HG03159 (cell line): ENCODE results near the gene MST1R.
"Not testable (repeated sequence)": the region's sequence is repeated elsewhere in the genome, so short reads cannot be mapped to it uniquely, and the experiment has no call there.

Source experiments
- ATAC-seq: cut with Tn5 transposase; IDR thresholded peaks from one replicate; pipeline ENCODE4 v1.9.1; 2021; ENCODE audit warnings: mild to moderate bottlenecking, moderate library complexity; ENCODE audit not compliant: unreplicated experiment

MST1R gene

DNA sequence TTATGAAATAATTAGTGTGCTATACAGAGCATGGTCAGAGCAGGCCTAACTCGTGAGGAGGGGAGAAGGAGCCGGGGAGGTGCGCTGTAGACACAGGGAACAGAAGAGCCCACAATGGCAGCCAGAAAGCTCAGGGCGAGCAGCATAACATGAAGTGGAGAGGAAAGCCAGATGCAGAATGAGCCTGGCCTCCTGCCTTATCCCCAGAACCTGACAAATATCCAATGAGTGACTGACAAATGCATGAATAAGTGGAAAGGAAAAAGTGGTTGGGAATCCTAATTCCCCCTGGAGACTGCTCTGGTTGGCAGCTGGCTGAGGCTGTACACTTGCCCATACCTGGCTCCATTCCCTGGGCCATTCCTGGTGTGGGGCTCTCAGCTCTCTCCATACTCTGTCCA lies 9.2 kb upstream of the MST1R start:
- no peak for ATAC-seq

DNA sequence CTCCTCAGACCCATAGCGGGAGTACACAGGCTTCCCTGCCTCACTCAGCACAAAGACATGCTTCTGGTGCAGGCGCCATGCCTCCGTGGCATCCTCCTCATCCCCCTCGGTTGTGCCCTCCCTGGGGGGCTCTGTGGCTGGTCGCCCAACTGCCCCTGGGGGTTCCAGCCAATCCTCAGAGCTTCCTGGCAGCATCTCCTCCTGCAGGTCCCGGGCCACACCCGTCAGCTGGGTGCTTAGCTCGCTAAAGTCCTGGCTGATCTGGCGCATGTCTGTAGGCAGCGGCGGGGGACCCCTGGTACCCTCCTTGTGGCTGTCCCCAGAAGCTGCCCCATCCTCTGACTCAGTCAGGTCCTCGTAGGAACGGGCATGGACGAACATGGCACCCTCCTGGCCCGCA lies 7.9 kb upstream of the MST1R start:
- no peak for ATAC-seq

DNA sequence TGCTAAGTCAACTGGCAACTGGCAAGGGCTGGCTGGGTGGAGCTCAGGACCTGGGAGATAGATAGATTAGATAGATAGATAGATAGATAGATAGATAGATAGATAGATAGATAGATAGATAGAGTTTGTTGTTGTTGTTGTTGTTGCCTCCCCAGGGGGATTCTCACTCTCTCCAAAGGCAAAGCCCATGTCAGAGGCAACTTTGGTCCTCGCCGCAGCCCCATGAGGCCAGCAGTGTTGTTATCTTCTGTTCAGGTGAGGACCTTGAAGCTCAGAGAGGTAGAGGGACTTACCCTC lies 7.4 kb upstream of the MST1R start:
- no peak for ATAC-seq

DNA sequence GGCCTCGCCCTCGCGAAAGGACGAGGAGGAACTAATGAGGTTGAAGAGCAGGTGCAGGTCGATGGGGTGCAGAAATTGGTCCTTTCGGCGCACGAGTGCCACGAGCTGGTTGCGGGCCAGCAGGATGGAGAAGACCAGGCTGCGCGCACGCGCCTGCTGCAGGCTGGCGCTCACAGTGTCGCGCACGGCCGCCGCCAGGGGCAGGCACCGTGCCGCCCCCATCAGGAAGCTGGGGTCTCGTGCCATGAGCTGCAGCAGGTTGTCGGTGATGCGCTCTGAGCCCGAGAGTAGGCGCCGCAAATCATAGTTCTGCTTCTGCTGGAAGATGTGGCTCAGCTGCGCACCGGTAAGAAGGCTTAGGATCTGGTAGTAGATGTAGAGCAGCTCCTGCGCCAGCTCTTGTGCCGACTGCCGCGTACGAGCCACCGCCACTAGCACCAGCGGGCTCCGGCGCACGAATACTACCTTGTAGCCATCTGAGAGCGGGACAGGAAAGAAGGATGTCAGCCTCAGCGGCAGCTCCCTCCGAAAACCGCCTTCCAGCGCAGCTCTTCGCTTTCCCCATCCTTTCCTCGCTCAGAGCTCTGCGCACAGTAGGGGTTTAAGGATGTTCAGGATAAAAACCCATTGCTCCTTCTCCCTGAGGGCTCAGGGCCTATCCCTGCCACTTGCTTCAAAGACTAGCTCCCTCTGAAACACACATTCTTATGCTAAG lies 6.9 kb upstream of the MST1R start:
- no peak for ATAC-seq

DNA sequence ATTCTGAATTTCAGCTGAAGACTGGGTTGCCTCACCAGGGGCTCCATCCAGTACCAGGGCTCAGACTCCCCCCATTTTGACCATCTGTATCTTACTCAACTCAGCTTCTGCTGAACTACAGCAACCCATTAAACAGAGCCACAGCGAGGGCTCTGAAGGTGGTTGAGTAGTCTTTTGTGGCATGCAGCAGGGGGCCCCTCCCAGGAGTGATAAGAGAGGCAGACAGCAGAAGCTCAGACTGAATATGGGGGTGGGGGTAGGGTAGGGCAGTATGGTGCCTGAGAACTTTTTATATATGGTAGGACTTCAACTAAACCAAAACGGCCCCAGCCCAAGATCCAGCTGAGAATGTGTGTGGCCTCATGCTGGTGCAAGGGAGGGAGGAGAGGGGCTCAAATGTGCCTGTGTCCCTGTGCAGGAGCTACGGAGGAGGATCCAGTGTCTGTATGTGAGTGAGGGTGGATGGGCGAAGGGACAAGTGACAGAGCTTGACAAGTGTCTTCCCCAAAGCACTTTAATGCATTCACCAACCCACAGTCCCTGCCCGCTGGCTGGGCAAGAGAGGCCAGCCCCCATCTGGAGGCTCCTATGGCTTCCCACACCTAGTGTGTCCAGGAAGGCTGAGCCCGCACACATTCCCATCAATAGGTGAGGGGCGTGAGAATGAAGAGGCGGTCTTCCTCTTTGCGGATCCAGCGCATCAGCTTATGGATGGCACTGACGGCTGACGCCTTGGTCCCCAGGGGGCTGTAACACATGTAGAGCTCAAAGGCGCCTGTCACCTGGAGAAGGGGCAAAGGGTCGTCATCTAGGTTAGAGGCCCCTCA lies 4.9 kb upstream of the MST1R start:
- ATAC-seq = no peak

DNA sequence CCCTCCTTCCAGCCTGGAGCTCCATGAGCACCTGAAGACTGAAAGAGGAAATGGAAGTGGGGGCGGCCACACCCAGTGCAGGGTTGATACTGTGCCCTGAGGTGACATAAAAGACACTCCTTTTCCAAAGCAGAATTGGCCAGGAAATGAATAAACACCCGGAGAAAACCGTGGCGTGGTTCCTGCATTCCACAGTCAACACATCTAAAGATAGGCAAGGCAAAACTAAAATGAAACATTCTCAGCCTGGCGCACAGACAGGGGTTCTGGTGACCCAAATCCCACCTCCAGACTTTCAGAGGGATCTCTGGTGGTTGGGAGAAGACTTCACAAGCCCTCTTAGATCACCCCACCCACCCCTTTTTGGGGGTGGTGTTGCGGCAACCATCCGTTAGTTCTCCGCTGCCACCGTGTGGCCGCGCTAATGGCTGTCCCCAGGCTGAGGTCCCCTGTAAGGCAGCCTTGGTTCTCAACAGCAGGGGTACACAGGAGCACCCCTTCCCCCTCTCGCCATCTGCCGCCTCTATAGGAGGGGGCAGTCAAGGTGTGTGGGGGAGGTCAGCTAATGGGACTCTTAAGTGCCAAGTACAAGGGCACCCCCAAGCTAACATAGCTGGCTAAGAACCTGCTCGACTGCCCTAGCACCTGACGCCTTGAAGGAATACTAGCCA lies 2.5 kb upstream of the MST1R start:
- ATAC-seq = no peak

DNA sequence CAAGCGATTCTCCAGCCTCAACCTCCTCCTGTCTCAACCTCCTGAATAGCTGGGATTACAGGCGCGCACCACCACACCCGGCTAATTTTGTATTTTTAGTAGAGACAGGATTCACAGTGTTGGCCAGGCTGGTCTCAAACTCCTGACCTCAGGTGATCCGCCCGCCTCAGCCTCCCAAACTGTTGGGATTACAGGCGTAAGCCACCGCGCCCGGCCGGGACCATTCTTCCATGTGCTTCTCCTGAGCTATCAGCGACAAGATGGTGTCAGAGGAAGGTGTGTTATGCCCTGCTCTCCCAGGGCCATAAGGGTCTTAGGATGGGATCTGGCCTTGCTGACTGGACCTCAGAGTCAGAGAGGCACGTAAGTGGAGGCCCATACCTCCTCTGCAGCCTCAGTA lies 775 bp upstream of the MST1R start:
- not testable (repeated sequence) for ATAC-seq

DNA sequence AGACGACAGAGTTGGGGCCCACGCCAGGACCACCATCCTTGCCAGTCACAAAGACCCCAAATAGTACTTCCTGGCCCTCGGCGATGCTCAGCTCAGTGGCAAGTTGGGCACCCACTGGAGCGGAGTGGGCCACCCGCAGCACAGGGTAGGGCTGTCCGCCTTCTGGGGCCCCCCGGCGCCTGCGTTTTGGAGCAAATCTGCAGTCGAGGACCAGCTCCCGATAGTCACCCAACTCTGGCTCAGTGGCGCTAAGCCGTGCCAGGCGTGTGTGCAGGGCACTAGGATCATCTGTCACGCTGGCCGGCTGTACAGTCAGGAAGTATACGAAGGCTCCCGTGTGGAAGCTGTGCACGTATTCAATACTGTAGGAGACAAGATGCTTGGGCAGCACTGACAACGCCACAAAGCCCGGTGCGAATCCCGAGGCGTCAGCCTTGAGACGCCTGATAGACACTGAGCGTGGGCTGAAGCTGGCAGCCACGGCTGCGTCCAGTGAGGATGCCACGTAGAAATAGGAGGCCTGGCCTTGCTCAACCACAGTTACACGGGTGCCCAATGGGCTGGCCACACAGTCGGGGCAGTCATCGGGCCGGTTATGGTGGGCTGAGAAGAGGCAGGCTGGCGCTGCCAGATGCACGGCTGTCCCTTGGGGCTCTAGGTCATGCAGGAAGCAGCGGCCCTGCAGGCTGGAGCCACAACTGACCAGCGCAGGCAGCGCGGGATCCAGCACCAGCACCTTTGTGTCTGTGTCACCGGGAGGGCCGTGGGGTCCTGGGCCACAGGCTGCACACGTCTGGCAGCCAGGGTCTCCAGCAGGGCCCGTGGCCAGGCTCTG lies 945 bp downstream of the MST1R start:
- no peak for ATAC-seq

DNA sequence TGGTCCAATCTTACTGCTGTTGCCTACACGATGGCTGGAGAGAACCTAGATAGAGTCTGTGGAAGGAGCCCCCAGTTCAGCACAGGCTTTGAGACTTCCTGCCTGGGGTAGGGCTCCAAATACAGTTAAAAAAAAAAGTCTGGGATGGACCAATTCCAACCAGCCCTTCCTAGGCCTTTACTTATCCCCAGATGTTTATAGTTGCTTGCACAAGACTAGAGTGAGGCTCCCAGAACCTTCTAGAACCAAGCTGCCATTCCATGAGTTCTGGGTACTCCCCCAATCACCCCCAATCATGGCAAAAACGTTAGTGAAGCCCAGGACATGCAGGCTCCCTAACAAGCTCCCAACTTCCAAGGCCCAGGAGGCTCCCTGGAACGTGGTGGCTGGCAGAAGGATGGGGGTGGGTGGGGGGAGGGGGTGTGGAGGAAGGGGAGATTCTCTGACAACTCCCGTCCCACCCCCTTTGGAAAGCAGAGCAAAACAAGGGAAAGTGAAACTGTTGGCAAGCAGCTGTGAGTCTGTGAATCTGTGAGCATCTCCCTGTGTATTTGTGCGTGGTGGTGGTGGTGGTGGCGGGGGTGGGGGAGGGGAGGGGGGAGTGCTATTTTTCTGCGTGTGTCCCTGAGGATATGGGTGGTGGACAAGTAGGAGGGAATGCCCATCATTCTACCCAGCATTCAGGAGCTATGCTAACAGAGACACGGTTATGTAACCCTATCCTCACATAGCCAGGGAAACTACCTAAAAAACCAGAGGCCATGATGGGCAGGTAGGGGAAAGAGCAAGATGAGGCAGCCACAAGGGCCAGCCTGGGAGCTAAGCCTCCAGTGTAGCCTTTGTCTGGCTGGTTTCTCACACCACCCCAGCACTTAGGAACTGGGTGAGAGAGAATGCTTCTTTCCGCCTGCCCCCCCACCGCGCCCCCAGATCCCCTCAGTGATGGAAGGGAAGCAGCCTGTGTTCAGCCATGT lies 2.0 kb downstream of the MST1R start:
- ATAC-seq = no peak

DNA sequence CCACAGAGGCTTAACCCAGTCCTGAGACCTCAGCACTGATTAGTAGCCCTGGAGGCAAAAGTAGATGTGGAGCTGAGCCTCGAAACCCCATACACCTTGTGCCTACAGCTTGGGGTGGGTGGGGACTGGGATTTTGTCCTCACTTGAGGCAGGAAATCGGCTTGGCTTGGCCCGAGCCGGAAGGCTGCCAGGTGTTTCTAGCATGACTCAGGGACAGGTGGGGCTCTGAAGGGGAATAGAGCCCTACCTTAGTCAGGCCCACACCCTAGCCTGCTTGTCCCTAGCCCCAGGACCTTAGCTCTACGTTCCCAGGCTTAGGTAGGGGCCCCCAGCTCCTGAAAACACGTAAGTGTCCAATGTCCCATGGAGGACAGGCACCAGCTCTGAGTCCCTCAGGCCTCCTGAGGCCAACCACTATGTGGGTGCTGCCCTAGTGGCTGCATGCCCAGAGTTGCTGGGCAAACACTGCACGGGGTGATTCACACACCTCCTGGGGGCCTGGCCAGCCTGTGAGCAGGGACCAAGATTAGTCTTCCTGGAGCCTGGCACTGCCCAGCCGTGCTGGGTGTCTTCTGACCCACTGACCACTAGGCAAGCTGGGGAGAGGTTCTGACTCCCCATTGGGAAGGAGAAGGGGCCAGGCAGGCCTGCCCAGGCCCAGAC lies 3.1 kb downstream of the MST1R start:
- no peak for ATAC-seq

DNA sequence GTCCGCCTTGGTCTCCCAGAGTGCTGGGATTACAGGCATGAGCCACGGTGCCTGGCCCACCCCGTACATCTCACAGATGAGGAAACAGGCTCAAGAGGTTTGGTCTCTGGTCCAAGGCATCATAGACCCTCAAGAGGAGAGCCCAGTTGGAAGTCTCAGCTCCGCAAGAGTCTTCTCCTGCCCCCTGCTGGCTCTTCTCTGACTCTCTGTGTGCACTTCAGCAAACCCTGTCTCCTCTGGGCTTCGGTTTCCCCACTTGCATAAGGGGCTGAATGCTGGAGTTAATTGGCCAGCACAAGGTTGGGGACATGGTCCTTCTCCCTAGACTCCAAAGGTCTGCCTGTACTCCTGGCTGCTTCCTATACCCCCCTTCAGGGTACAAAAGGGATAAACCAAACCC lies 3.9 kb downstream of the MST1R start:
- no peak for ATAC-seq

DNA sequence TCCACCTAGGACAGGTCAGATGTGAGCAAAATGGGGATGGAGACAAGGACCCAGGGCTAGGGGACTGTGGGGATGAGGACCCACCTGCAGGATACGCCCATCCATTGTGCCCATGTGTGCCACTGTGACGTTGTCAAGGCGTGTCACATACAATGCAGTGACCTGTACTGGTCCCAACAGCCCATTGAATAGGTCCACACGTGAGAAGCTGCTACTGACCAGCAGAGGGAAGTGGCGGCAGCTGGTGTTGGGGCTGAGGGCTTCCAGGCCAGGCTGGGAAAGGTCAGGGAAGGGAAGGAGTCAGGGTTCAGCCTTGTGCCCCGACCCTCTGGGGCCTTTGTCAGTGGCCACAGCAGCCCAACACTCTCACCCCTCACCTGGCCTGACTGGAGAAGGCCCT lies 4.7 kb downstream of the MST1R start:
- ATAC-seq = no peak

DNA sequence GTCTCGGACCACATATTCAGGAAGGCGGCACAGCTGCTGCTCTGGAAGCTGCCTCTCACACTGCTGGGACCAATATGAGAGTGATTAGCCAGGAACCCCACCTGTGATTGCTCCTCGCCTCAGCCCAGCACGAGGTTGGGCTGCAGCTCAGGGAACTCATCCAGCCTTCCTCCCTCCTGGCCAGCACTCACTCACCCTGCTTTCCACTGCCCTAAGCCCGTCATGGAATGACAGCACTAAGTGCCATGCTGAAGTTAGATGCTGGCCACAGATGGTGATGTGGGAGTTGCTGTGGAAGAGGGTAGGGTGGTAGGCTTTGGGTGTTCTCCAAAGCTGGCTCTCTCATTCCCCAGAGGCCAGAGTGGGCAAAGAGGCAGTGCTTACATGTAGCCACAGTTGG lies 7.3 kb downstream of the MST1R start:
- no peak for ATAC-seq

DNA sequence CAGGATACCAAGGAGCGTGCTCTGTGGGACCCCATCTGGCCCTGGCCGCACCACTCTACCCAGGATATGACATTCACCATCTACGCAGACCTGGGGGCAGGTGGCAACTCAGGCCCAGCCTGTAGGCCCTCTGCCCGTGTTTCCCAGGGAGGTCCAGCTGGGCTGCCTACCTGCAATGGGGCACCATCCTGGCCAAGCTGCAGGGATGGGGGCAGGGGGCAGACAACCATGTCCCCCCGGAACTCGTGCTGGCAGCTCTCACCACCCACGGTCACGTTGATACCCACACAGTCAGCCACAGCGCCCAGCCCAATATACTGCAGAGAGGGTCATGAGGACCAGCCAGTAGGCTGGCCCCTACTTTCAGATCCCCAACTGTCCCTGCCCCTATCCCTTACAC lies 7.9 kb downstream of the MST1R start:
- no peak for ATAC-seq

DNA sequence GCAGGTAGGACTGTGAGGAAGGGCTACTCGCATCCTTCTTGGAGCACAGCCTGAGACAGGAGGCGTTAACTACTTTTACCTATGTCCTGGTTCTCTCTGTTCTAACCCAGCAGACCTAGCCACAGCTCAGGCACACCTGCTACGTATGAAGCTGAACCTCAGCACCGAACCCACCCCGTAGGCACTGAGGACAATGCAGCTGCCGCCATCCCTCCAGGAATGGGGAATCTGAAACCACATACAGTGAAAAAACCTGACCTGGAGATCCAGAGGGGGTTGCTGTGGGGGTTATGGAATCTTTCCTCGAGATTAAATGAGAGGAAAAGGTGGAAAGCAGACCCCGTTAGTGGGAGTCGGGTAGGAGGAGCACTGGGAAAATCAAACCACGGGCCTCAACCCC lies 14.4 kb downstream of the MST1R start:
- ATAC-seq = no peak

DNA sequence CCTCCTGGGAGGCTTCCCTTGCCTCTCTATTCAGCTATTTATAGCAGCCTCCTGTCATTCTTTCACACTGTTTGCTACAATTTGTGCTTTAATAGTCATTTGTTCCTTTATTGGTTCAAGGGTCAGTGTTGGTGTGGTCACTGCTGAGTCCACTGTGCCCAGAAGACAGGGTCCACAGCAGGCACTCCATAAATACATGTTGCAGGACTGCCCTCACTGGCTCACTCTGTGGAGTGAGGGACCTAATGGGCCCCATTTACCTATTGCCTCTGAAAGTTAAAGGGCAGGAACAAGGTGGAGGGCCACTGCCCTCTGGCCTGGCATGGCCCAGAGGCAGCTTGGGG lies 16.8 kb downstream of the MST1R start:
- no peak for ATAC-seq

DNA sequence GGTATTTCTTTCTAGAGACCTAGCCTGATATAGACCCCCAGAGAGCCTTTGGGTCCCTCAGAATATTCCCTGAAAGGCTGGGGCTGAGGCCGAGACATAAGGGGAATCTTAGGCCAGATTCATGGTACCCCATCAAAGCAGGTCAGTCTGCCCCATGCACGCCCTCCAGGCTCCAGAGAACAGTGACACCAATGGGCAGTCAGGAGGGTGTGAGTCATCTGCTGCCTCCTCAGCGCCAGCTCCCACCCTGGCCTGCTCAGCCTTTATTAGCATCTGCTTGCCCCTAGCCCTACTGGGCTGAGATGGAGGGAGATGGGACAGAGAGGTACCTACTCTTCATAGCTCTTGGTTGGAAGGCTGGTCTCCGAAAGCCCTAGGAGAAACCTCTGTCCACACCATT lies 19.7 kb downstream of the MST1R start:
- no peak for ATAC-seq

DNA sequence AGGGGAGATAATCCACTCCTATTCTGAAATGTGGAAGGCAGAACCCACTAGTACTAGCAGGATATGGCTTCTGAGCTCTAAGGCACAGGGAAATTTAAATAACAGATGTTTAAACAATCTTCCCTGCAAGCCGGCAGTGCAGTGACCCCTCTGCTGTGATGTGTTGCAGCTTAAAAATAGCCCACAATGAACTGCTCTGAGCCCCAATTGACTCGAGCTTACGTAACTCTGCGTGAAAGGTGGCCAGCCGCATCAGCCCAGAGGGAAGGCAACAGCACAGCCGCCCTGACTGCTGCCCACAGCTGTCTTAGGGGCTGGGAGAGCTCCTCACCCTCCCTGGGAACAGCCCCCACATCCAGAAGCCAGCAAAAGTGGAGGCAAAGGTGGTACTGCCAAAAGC lies 21.5 kb downstream of the MST1R start:
- ATAC-seq = no peak

DNA sequence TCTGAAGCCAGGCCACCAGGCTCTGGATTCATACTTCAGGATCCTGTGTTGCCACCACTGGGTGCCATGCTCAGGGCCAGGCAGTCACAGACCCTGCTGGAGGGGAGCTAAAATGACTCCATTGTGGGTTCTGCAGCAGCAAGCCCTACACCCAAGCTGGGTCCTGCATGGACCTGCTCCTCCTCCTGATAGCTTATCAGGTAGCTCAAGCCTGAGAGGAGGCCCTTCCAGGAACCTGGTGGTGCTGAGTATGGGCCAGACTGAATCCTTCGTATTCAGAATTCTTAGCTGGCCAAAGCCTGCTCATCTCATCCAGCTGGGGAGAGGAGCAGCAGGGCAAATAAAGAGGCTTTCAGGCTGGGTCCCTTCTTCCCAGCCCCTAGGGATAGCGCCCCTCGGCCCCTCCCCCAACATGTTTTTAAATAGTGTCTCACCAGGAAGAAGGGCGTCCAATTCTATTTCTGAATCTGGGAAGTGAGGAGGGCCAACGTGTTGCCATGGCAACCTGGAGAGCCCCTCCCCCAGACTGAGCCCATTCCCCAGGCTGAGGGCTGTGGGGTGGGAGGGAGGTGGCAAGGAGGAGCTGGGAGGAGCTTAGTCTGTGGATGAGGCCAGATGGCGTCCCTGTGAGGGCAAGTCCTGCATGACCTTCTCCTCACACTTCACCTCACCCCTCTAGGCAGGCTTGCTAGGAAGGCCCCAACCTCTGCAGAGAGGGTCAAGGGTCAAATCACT lies 22.9 kb downstream of the MST1R start:
- no peak for ATAC-seq
